ENCODE measurements around the gene ZCCHC4. TPM values are rescaled to one million over a fixed set of nuclear protein-coding genes. Genes with fewer than 3 reads are reported as not detected.
"Not testable (repeated sequence)": the region's sequence is repeated elsewhere in the genome, so short reads cannot be mapped to it uniquely, and the experiment has no call there.

Gene ZCCHC4
- polyA plus RNA-seq, 3 donors: 11.5 to 15.9 (median 15.0) TPM

- DNase-seq (ENCODE audit: extremely low read depth in 1 of 11, low read depth in 9 of 11, low spot score in 4 of 11): peak in 1 of 11 donors; percentile 44
Observed at GRCh38 chr4:25367004-25367621, 54.5 kb downstream of the ZCCHC4 start.

GRCh38 chr4:25367877-25368276 is 55.3 kb downstream of the ZCCHC4 start:
- no peak for DNase-seq (ENCODE audit: extremely low read depth in 1 of 11, low read depth in 9 of 11, low spot score in 4 of 11)

GRCh38 chr4:25368315-25368714 is 55.7 kb downstream of the ZCCHC4 start:
- no peak for DNase-seq (ENCODE audit: extremely low read depth in 1 of 11, low read depth in 9 of 11, low spot score in 4 of 11)

GRCh38 chr4:25370242-25370641 is 57.7 kb downstream of the ZCCHC4 start:
- DNase-seq (ENCODE audit: extremely low read depth in 1 of 11, low read depth in 9 of 11, low spot score in 4 of 11): no peak

GRCh38 chr4:25372549-25372948 is 60.0 kb downstream of the ZCCHC4 start:
- DNase-seq (ENCODE audit: extremely low read depth in 1 of 11, low read depth in 9 of 11, low spot score in 4 of 11): not testable (repeated sequence)

GRCh38 chr4:25376754-25377571 is 64.4 kb downstream of the ZCCHC4 start, which contains the start of gene ANAPC4:
ANAPC4 (plus strand) TSS chr4:25377263; CDS start chr4:25377428, 165 bp downstream.
- peak; percentile 49 to 88 (median 79) for DNase-seq (ENCODE audit: extremely low read depth in 1 of 11, low read depth in 9 of 11, low spot score in 4 of 11)

GRCh38 chr4:25377572-25378436 is 65.2 kb downstream of the ZCCHC4 start:
- DNase-seq (ENCODE audit: extremely low read depth in 1 of 11, low read depth in 9 of 11, low spot score in 4 of 11): no peak

GRCh38 chr4:25378437-25378743 is 65.8 kb downstream of the ZCCHC4 start:
- DNase-seq (ENCODE audit: extremely low read depth in 1 of 11, low read depth in 9 of 11, low spot score in 4 of 11): no peak

GRCh38 chr4:25379591-25379990 is 67.0 kb downstream of the ZCCHC4 start:
- DNase-seq (ENCODE audit: extremely low read depth in 1 of 11, low read depth in 9 of 11, low spot score in 4 of 11): no peak

- no peak for DNase-seq (ENCODE audit: extremely low read depth in 1 of 11, low read depth in 9 of 11, low spot score in 4 of 11)
Observed at GRCh38 chr4:25383647-25384046, 71.1 kb downstream of the ZCCHC4 start.

- DNase-seq (ENCODE audit: extremely low read depth in 1 of 11, low read depth in 9 of 11, low spot score in 4 of 11): no peak
Observed at GRCh38 chr4:25386926-25387325, 74.4 kb downstream of the ZCCHC4 start.

GRCh38 chr4:25397305-25397704 is 84.7 kb downstream of the ZCCHC4 start:
- no peak for DNase-seq (ENCODE audit: extremely low read depth in 1 of 11, low read depth in 9 of 11, low spot score in 4 of 11)

GRCh38 chr4:25399510-25399909 is 86.9 kb downstream of the ZCCHC4 start:
- DNase-seq (ENCODE audit: extremely low read depth in 1 of 11, low read depth in 9 of 11, low spot score in 4 of 11): no peak

- DNase-seq (ENCODE audit: extremely low read depth in 1 of 11, low read depth in 9 of 11, low spot score in 4 of 11): no peak
Observed at GRCh38 chr4:25401066-25401465, 88.5 kb downstream of the ZCCHC4 start.

- no peak for DNase-seq (ENCODE audit: extremely low read depth in 1 of 11, low read depth in 9 of 11, low spot score in 4 of 11)
Observed at GRCh38 chr4:25402521-25402920, 89.9 kb downstream of the ZCCHC4 start.

- no peak for DNase-seq (ENCODE audit: extremely low read depth in 1 of 11, low read depth in 9 of 11, low spot score in 4 of 11)
Observed at GRCh38 chr4:25403699-25404098, 91.1 kb downstream of the ZCCHC4 start.

- DNase-seq (ENCODE audit: extremely low read depth in 1 of 11, low read depth in 9 of 11, low spot score in 4 of 11): no peak
Observed at GRCh38 chr4:25405453-25405852, 92.9 kb downstream of the ZCCHC4 start.

- DNase-seq (ENCODE audit: extremely low read depth in 1 of 11, low read depth in 9 of 11, low spot score in 4 of 11): no peak
Observed at GRCh38 chr4:25406081-25406692, 93.6 kb downstream of the ZCCHC4 start.

GRCh38 chr4:25410820-25411529 is 98.4 kb downstream of the ZCCHC4 start:
- no peak for DNase-seq (ENCODE audit: extremely low read depth in 1 of 11, low read depth in 9 of 11, low spot score in 4 of 11)

Data from renal cortex interstitium (tissue), 11 donors.